Measurements from ENCODE around the gene PCDH9. TPM values are rescaled to one million over a fixed set of nuclear protein-coding genes. Genes with fewer than 3 reads are reported as not detected.

The PCDH9 gene
- polyA plus RNA-seq, 1 of the 3 experiments (the other 2 are of a cell fraction), result 1.3 TPM

DNA sequence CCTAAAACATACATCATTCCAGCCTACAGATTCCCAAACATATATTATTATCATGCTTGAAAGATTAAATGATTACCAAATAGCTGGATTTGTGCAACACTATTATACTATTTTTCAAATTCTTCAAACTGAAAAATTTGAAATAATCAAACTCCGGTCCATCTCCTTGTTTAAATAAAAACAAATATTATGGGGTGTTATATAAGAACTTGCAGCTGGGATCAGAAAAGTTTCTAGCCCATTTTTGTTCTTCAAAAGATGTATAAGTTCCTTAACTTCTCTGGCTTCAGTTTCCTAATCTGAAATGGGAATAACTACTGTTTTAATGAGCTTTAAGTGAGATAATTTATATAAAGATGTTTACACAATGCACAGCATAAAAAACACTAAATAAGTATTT lies 422.9 kb downstream of the PCDH9 start:
- Histone ChIP-seq H3K4me2 (no peak overlapping the region), H3F3A (replicated peaks; ENCODE audit: insufficient read depth) (no peaks in the 10 kb centered on the region), H3K79me2 (ENCODE audit: insufficient read depth) (no peaks in the 10 kb centered on the region), H4K20me1 (ENCODE audit: insufficient read depth) (no peaks in the 10 kb centered on the region), H3K9me2 (no peaks in the 10 kb centered on the region), H3K9ac (no peak overlapping the region), H3K9me3 (no peaks in the 10 kb centered on the region), H3K27me3 (ENCODE audit: insufficient read depth) (no peaks in the 10 kb centered on the region), H3K4me3 (ENCODE audit: low read depth in 2 of 2, low read length in 1 of 2) (no peak overlapping the region), H3K4me1 (ENCODE audit: control insufficient read depth in 1 of 2, insufficient read depth in 2 of 2, low read depth in 1 of 2, low read length in 1 of 2) (peaks cover 0 to 6% of the 10 kb centered on the region in 2 experiments; a peak in 2 of 4 replicates), H3K27ac (ENCODE audit: low read depth in 2 of 2, low read length in 1 of 2) (no peak overlapping the region), H2AFZ (ENCODE audit: low read depth) (no peak overlapping the region), H3K36me3 (replicated peaks in 1 of 2; ENCODE audit: control insufficient read depth in 1 of 2, insufficient read depth in 2 of 2, low read length in 1 of 2) (no peaks in the 10 kb centered on the region)
- no peak for DNase-seq
- 89% methylated on average over 1 of the region's 1 CpG for WGBS (ENCODE audit: low lambda C conversion rate)
- ChIA-PET CTCF (no interaction called here), POLR2A (no interaction called here)
- TF ChIP-seq NRF1 (IDR thresholded peaks at IDR 0.05; ENCODE audit: low read depth, low read length), result no peak
- no peak for TF ChIP-seq TCF12 (IDR thresholded peaks at IDR 0.05)
- no peak for TF ChIP-seq PBX3 (IDR thresholded peaks at IDR 0.05)
- TF ChIP-seq RAD21 (IDR thresholded peaks at IDR 0.05; ENCODE audit: low read length), result no peak
- TF ChIP-seq ELF1 (IDR thresholded peaks at IDR 0.05), result no peak
- no peak for TF ChIP-seq NFIC (IDR thresholded peaks at IDR 0.05; ENCODE audit: borderline replicate concordance)
- TF ChIP-seq USF2 (IDR thresholded peaks at IDR 0.05; ENCODE audit: borderline replicate concordance, low read depth, low read length), result no peak

DNA sequence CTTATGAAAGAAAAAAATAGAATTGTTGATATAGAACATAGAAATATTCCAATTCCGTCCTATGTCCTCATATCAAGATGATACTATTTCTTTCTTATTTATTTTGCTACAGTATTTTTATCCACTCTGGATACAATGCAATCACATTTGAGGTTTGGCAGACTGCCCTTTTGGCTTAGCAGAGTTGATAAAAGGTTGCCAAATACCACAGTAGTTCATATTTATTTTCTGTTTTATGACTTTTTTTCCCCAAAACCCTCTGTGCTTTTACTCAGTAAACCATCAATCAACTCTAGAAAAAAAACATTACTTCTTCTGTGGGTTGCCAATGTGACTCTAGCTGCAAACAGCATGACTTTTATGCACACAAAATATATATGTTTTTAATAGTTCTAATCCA lies 424.5 kb downstream of the PCDH9 start:
- no peaks in the 10 kb centered on the region for H4K20me1 ChIP-seq (ENCODE audit: insufficient read depth)
- no peaks in the 10 kb centered on the region for H3K27me3 ChIP-seq (ENCODE audit: insufficient read depth)
- POLR2A ChIA-PET, result no interaction called here
- H3K4me3 ChIP-seq (ENCODE audit: low read depth in 2 of 2, low read length in 1 of 2), result no peak overlapping the region
- H2AFZ ChIP-seq (ENCODE audit: low read depth), result no peak overlapping the region
- DNase-seq, result no peak
- peaks cover 0 to 6% of the 10 kb centered on the region in 2 experiments; a peak in 2 of 4 replicates for H3K4me1 ChIP-seq (ENCODE audit: control insufficient read depth in 1 of 2, insufficient read depth in 2 of 2, low read depth in 1 of 2, low read length in 1 of 2)
- H3K9me3 ChIP-seq, result no peaks in the 10 kb centered on the region
- no peaks in the 10 kb centered on the region for H3K9me2 ChIP-seq
- no peaks in the 10 kb centered on the region for H3F3A ChIP-seq (replicated peaks; ENCODE audit: insufficient read depth)
- no peak overlapping the region for H3K4me2 ChIP-seq
- no peaks in the 10 kb centered on the region for H3K79me2 ChIP-seq (ENCODE audit: insufficient read depth)
- TF ChIP-seq RXRA (IDR thresholded peaks at IDR 0.05; ENCODE audit: borderline replicate concordance, low read depth), result no peak
- TF ChIP-seq PBX3 (IDR thresholded peaks at IDR 0.05), result 0 out of 2 replicates have a peak, but pooled peaks have one; percentile 5
- peak; percentile 59; the same call in 1 of the 2 replicates for TF ChIP-seq NFIC (IDR thresholded peaks at IDR 0.05; ENCODE audit: borderline replicate concordance)
- CTCF ChIA-PET, result no interaction called here
- no peak overlapping the region for H3K27ac ChIP-seq (ENCODE audit: low read depth in 2 of 2, low read length in 1 of 2)
- H3K9ac ChIP-seq, result no peak overlapping the region
- H3K36me3 ChIP-seq (replicated peaks in 1 of 2; ENCODE audit: control insufficient read depth in 1 of 2, insufficient read depth in 2 of 2, low read length in 1 of 2), result no peaks in the 10 kb centered on the region
- WGBS (ENCODE audit: low lambda C conversion rate), result 72% methylated on average over 1 of the region's 1 CpG

Data from SK-N-SH (cell line).